Right atrium auricular region (tissue), 2 donors: ENCODE measurements around the gene SEC14L6. TPM values are rescaled to one million over a fixed set of nuclear protein-coding genes. Genes with fewer than 3 reads are reported as not detected.
"Not testable (repeated sequence)": the region's sequence is repeated elsewhere in the genome, so short reads cannot be mapped to it uniquely, and the experiment has no call there.

ENCODE experiments used
- DNase-seq: peaks from one replicate; pipeline ENCODE4 v3.0.0-alpha.2; 2019; ENCODE audit warnings: low spot score
- H3K27ac ChIP-seq, 2 donors: fragments of 200-600 bp; sonication (generic); 1 replicate in 1 of 2; 2 replicates in 1 of 2; pipeline ENCODE4 v1.5.1; 2016 to 2019
- H3K27me3 ChIP-seq, 2 donors: fragments of 200-600 bp; sonication (generic); one replicate each; pipeline versions ENCODE4 v1.5.1 to v1.6.0; 2017 to 2019
- H3K36me3 ChIP-seq: fragments of 200-600 bp; sonication (generic); one replicate; pipeline ENCODE4 v1.5.1; 2016
- H3K4me1 ChIP-seq, 2 donors: fragments of 200-600 bp; sonication (generic); one replicate each; pipeline versions ENCODE4 v1.5.1 to v1.6.0; 2017 to 2019
- H3K4me3 ChIP-seq, 2 donors: fragments of 200-600 bp; sonication (generic); 1 replicate in 1 of 2; 2 replicates in 1 of 2; pipeline ENCODE4 v1.5.1; 2017 to 2019; ENCODE audit warnings: mild to moderate bottlenecking in 1 of 2, moderate library complexity in 1 of 2
- H3K9me3 ChIP-seq, 2 donors: fragments of 200-600 bp; sonication (generic); one replicate each; pipeline ENCODE4 v1.5.1; 2019
- total RNA-seq, 2 donors: library from RNA; depleted of rRNA; stranded (reverse); fragments of >200 nt; gene quantifications; one replicate each; pipeline ENCODE4 v1.1.0, GENCODE V29; 2016
- TF ChIP-seq, protein P1 (sequence below), 2 donors: fragments of 200-600 bp; sonication (generic); IDR thresholded peaks; one replicate each; pipeline ENCODE4 v1.5.1; 2019; ENCODE audit warnings: antibody characterized with exemption in 2 of 2

The SEC14L6 gene
- total RNA-seq, 2 donors from 2014 or later, result 0.11 to 1.1 TPM

DNA sequence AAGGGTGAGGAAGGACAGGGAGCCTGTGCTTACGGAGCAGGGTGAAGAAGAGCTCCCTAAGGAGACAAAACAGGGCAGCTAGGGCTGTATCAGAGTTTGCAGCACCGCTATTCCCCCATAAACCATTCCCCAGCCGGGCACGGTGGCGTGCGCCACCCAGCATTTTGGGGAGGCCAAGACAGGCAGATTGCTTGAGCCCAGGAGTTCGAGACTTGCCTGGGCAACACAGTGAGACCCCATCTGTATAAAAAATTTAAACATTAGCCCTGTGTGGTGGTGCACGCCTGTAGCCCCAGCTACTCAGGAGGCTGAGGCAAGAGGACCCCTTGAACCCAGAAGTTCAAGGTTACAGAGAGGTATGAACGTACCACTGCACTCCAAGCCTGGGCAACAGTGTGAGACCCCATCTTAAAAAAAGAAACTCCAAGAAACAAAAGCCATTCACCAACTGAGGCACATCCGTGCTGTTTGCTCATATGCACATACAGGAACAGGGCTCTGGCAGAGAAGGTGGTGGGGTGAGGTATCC lies 23.2 kb upstream of the SEC14L6 start:
- no peak overlapping the region for H3K4me3 ChIP-seq
- no peaks in the 10 kb centered on the region for H3K27me3 ChIP-seq
- no peaks in the 10 kb centered on the region for H3K36me3 ChIP-seq
- H3K4me1 ChIP-seq, result peaks cover 0 to 10% of the 10 kb centered on the region in 2 donors
- TF ChIP-seq, protein P1, sequence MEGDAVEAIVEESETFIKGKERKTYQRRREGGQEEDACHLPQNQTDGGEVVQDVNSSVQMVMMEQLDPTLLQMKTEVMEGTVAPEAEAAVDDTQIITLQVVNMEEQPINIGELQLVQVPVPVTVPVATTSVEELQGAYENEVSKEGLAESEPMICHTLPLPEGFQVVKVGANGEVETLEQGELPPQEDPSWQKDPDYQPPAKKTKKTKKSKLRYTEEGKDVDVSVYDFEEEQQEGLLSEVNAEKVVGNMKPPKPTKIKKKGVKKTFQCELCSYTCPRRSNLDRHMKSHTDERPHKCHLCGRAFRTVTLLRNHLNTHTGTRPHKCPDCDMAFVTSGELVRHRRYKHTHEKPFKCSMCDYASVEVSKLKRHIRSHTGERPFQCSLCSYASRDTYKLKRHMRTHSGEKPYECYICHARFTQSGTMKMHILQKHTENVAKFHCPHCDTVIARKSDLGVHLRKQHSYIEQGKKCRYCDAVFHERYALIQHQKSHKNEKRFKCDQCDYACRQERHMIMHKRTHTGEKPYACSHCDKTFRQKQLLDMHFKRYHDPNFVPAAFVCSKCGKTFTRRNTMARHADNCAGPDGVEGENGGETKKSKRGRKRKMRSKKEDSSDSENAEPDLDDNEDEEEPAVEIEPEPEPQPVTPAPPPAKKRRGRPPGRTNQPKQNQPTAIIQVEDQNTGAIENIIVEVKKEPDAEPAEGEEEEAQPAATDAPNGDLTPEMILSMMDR (IDR thresholded peaks at IDR 0.05), result no peak
- DNase-seq, result no peak
- no peaks in the 10 kb centered on the region for H3K9me3 ChIP-seq
- no peak overlapping the region for H3K27ac ChIP-seq

DNA sequence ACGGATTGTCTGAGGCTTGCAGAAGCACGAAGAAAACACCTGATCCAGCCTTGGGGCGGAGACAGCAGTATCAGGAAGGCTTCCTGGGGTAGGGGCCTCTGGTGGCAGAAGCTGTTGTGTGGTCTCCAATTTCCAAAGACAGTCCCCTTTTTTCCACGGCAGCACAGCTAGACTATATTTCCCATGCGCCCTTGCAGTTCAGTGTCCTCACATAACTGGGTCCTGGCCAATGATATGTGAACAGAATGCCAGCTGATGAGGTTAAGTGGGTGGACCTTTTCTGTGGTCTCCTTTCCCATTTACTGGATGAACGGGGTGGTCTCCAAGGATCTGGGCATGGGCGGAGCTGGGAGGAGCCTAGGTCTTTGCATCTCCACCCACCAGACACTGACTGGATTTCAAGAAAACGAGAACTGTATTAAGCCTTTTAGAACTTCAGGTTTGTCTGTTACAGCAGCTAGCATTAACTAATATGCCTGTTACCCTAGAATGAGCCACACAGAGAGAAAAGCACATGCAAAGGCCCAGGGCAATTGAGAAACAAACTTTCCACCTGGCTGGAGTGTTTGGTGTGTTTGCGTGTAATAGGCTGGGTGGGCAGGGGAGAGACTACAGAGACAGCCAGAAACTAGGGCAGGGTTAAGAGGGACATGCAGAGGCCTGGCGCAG lies 21.7 kb upstream of the SEC14L6 start:
- TF ChIP-seq, protein P1 (IDR thresholded peaks at IDR 0.05), result no peak
- H3K9me3 ChIP-seq, result no peaks in the 10 kb centered on the region
- DNase-seq, result no peak
- no peaks in the 10 kb centered on the region for H3K36me3 ChIP-seq
- no peak overlapping the region for H3K27ac ChIP-seq
- H3K27me3 ChIP-seq, result no peaks in the 10 kb centered on the region
- no peaks in the 10 kb centered on the region for H3K4me1 ChIP-seq
- H3K4me3 ChIP-seq, result no peak overlapping the region

DNA sequence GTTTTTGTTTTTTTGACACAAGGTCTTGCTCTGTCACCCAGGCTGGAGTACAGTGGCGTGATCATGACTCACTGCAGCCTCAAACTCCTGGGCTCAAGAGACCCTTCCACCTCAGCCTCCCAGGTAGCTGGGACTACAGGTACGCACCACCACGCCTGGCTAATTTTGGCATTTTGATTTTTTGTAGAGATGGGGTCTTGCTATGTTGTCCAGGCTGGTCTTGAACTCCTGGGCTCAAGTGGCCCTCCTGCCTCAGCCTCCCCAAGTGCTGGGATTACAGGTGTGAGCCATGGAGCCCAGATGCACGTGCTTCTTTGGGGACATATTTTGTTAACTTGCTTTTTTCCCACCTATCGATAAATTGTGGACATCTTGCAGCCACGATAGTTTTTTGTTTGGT lies 20.7 kb upstream of the SEC14L6 start:
- H3K36me3 ChIP-seq, H3K4me3 ChIP-seq, DNase-seq, H3K9me3 ChIP-seq, H3K27ac ChIP-seq, H3K27me3 ChIP-seq, H3K4me1 ChIP-seq: not testable (repeated sequence)

DNA sequence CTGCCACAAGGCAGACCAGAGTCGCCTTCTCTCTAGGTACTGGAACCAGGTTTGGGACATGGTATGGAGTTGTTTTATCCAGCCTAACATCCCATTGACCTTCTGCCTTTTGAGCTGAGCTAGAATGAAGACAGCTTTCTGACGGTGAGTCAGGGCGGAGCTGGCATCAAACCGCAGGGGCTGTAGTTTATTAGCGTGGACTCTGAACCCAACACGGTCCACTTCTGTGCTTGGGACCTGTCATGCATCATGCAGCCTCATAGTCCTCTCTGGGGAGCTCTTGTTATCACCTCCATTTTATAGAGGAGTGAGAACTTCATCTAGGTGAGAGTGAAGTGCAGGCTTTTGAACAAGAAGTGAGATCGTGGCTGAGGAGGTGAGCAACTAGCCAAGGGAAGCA lies 19.6 kb upstream of the SEC14L6 start:
- Histone ChIP-seq H3K9me3 (no peaks in the 10 kb centered on the region), H3K4me3 (no peak overlapping the region), H3K27ac (no peak overlapping the region), H3K36me3 (no peaks in the 10 kb centered on the region), H3K4me1 (no peaks in the 10 kb centered on the region), H3K27me3 (no peaks in the 10 kb centered on the region)
- TF ChIP-seq, protein P1 (IDR thresholded peaks at IDR 0.05), result no peak
- no peak for DNase-seq

DNA sequence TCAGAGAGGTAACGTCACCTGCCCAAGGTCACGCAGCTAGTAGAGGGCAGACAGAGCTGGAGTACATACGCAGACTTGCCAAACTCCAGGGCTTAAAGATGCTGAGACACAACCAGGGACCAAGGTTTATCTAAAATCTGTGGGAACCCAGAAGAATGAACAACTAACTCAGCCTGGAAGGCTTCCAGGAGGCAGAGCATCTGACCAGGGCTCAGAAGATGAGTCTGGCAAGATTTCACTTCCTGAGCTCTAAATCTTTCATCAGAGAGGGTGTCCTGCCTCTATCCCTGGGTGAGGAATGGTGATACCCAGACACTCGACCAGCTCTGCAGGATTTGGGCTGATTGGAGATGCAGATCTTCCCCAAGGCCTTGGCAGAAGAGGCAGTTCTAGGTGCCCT lies 18.8 kb upstream of the SEC14L6 start:
- H3K27ac ChIP-seq, result no peak overlapping the region

DNA sequence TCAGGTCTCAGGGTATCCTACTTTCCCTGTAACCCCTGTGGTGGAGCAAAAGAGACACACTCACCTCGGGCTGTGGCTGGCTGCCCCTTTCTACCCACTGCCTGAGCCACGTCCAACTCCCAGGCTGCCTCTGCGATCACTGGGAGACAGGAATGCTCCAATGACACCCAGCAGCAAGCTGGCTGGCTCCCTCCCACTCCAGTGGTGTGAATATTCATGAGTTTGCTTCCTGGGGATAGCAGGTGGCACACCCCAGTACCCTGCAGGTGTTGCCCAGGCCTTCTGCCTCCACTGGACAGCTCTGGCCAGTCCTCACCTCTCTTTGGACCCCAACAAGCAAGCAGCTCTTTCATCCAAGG lies 18.2 kb upstream of the SEC14L6 start:
- no peak overlapping the region for H3K4me3 ChIP-seq
- TF ChIP-seq, protein P1 (IDR thresholded peaks at IDR 0.05), result no peak
- DNase-seq, result no peak
- no peaks in the 10 kb centered on the region for H3K27me3 ChIP-seq
- H3K27ac ChIP-seq, result no peak overlapping the region
- no peaks in the 10 kb centered on the region for H3K36me3 ChIP-seq
- no peaks in the 10 kb centered on the region for H3K4me1 ChIP-seq
- no peaks in the 10 kb centered on the region for H3K9me3 ChIP-seq

More for the DNA sequence above, 18.8 kb upstream of the SEC14L6 start:
- Histone ChIP-seq H3K36me3 (no peaks in the 10 kb centered on the region), H3K4me3 (no peak overlapping the region), H3K27me3 (no peaks in the 10 kb centered on the region), H3K9me3 (no peaks in the 10 kb centered on the region), H3K4me1 (no peaks in the 10 kb centered on the region)
- TF ChIP-seq, protein P1 (IDR thresholded peaks at IDR 0.05), result no peak
- DNase-seq, result no peak
